ENCODE results near the gene NEAT1.

Gene NEAT1

GRCh38 chr11:65435411-65435931 lies 12.9 kb downstream of the NEAT1 start:
- TF ChIP-seq GATA3 (IDR thresholded peaks at IDR 0.05; ENCODE audit: low read depth, low read length), result no peak
- TF ChIP-seq GATA2 (IDR thresholded peaks at IDR 0.05; ENCODE audit: low read depth, low read length), result no peak

GRCh38 chr11:65435981-65436411 lies 13.4 kb downstream of the NEAT1 start:
- no peak for TF ChIP-seq GATA3 (IDR thresholded peaks at IDR 0.05; ENCODE audit: low read depth, low read length)
- no peak for TF ChIP-seq GATA2 (IDR thresholded peaks at IDR 0.05; ENCODE audit: low read depth, low read length)

GRCh38 chr11:65436412-65437032 lies 13.9 kb downstream of the NEAT1 start:
- TF ChIP-seq GATA3 (IDR thresholded peaks at IDR 0.05; ENCODE audit: low read depth, low read length) (no peak), GATA2 (IDR thresholded peaks at IDR 0.05; ENCODE audit: low read depth, low read length) (no peak)

- TF ChIP-seq GATA2 (IDR thresholded peaks at IDR 0.05; ENCODE audit: low read depth, low read length) (no peak), GATA3 (IDR thresholded peaks at IDR 0.05; ENCODE audit: low read depth, low read length) (no peak)
Observed at GRCh38 chr11:65437436-65438227, 15.0 kb downstream of the NEAT1 start.

- TF ChIP-seq GATA3 (IDR thresholded peaks at IDR 0.05; ENCODE audit: low read depth, low read length) (no peak), GATA2 (IDR thresholded peaks at IDR 0.05; ENCODE audit: low read depth, low read length) (no peak)
Observed at GRCh38 chr11:65438257-65439151, 15.9 kb downstream of the NEAT1 start.

GRCh38 chr11:65439331-65440181 lies 17.0 kb downstream of the NEAT1 start:
- TF ChIP-seq GATA2 (IDR thresholded peaks at IDR 0.05; ENCODE audit: low read depth, low read length), result no peak
- no peak for TF ChIP-seq GATA3 (IDR thresholded peaks at IDR 0.05; ENCODE audit: low read depth, low read length)

- TF ChIP-seq GATA3 (IDR thresholded peaks at IDR 0.05; ENCODE audit: low read depth, low read length) (no peak), GATA2 (IDR thresholded peaks at IDR 0.05; ENCODE audit: low read depth, low read length) (no peak)
Observed at GRCh38 chr11:65440831-65441499, 18.4 kb downstream of the NEAT1 start.

- no peak for TF ChIP-seq GATA2 (IDR thresholded peaks at IDR 0.05; ENCODE audit: low read depth, low read length)
- no peak for TF ChIP-seq GATA3 (IDR thresholded peaks at IDR 0.05; ENCODE audit: low read depth, low read length)
Observed at GRCh38 chr11:65442842-65443331, 20.3 kb downstream of the NEAT1 start.

GRCh38 chr11:65444314-65445051 lies 21.9 kb downstream of the NEAT1 start:
- TF ChIP-seq GATA3 (IDR thresholded peaks at IDR 0.05; ENCODE audit: low read depth, low read length) (no peak), GATA2 (IDR thresholded peaks at IDR 0.05; ENCODE audit: low read depth, low read length) (no peak)

- TF ChIP-seq GATA3 (IDR thresholded peaks at IDR 0.05; ENCODE audit: low read depth, low read length), result no peak
- no peak for TF ChIP-seq GATA2 (IDR thresholded peaks at IDR 0.05; ENCODE audit: low read depth, low read length)
Observed at GRCh38 chr11:65445101-65445603, 22.6 kb downstream of the NEAT1 start.

- TF ChIP-seq GATA2 (IDR thresholded peaks at IDR 0.05; ENCODE audit: low read depth, low read length) (no peak), GATA3 (IDR thresholded peaks at IDR 0.05; ENCODE audit: low read depth, low read length) (no peak)
Observed at GRCh38 chr11:65445604-65446445, 23.2 kb downstream of the NEAT1 start.
